ENCODE results near the gene STK4. TPM values are rescaled to one million over a fixed set of nuclear protein-coding genes. Genes with fewer than 3 reads are reported as not detected.

STK4 gene
- total RNA-seq, 2 donors from 2014 or later, result 28.9 to 29.9 TPM

DNA sequence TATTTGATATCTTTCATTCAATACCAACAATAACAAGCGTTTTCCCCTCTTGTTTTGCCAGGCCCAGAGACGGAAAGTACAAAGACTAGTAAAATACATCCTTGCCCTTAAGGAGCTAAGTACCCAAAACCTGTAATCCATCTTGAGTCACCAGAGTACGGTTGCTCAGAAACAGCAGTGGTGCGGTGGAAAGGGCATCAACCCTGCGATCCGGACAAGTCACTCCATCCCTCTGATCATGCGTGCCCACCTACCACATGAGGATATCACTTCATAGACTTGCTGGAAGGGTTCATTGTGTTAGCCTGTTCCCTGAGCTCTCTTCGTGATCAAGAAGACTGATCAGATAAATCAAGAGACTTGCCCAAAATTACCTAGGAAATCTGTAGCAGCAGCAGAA lies 8.0 kb upstream of the STK4 start:
- Histone ChIP-seq H3K27ac (no peak overlapping the region), H3K9me3 (no peaks in the 10 kb centered on the region), H3K27me3 (no peaks in the 10 kb centered on the region), H3K36me3 (no peaks in the 10 kb centered on the region), H3K4me1 (no peaks in the 10 kb centered on the region), H3K9ac (ENCODE audit: low read depth in 2 of 2, low read length in 2 of 2) (no peak overlapping the region), H3K4me3 (no peak overlapping the region)
- intact Hi-C loops (cut with DNase I), result loop anchor here (10.0 kb wide), 1 partner anchor 63 kb away; no protein-coding TSS in a partner anchor
- no peak for DNase-seq
- TF ChIP-seq, protein P1, sequence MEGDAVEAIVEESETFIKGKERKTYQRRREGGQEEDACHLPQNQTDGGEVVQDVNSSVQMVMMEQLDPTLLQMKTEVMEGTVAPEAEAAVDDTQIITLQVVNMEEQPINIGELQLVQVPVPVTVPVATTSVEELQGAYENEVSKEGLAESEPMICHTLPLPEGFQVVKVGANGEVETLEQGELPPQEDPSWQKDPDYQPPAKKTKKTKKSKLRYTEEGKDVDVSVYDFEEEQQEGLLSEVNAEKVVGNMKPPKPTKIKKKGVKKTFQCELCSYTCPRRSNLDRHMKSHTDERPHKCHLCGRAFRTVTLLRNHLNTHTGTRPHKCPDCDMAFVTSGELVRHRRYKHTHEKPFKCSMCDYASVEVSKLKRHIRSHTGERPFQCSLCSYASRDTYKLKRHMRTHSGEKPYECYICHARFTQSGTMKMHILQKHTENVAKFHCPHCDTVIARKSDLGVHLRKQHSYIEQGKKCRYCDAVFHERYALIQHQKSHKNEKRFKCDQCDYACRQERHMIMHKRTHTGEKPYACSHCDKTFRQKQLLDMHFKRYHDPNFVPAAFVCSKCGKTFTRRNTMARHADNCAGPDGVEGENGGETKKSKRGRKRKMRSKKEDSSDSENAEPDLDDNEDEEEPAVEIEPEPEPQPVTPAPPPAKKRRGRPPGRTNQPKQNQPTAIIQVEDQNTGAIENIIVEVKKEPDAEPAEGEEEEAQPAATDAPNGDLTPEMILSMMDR (IDR thresholded peaks at IDR 0.05), result no peak

DNA sequence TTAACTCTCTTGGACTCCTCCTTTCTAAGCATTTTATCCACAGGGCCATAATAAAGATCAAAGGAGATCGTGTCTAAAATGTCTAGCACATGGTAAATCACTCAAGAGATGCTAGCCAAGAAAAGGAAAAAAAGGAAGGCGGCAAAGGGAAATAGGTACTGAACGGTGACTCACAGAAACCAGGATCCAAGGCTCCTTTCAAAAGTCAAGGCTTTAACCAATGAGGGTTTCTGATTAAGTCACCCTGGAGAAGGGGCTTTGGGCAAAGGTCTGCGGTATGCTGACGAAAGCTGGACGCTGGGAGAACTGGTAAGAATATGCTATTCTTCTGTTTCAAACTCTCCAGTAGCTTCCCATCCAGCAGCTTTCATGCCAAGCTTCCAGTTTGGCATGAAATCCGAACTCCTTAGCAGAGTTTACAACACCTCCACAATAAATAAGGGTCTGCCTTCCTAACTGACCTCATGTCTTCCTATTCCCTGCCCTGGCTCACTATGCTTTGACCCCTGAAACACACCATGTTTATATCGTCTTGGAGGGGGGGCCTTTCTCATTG lies 7.2 kb upstream of the STK4 start:
- intact Hi-C loops (cut with DNase I), result loop anchor here (10.0 kb wide), 1 partner anchor 64 kb away; no protein-coding TSS in a partner anchor
- Histone ChIP-seq H3K9ac (ENCODE audit: low read depth in 2 of 2, low read length in 2 of 2) (peak overlapping the region in 1 of 2 donors; percentile 67), H3K4me1 (no peaks in the 10 kb centered on the region), H3K4me3 (peak overlapping the region; percentile 90), H3K36me3 (no peaks in the 10 kb centered on the region), H3K27me3 (no peaks in the 10 kb centered on the region), H3K9me3 (no peaks in the 10 kb centered on the region), H3K27ac (peak overlapping the region; percentile 75)
- TF ChIP-seq, protein P1 (IDR thresholded peaks at IDR 0.05), result no peak
- DNase-seq, result no peak

DNA sequence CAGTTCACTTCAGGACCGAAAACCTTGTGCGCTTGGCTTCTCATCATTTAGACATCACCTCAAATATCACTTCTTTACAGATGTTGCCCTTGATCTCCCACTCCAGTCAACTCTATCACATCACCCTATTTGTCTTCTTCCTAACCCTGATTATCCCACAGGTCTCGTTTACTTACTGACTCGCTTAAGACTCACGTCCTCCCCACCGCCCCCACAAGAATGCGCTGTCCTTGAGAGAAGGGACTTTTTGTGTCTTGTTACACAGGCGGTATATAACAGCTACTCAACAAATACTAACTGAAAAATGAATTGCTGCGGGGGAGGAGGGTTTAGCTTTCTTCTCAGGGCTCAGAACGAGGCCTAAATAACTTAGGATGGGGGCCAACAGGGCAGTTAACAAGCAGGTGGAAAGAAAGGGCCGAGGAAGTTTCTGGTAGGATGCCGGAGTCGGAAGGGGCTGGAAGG lies 6.6 kb upstream of the STK4 start:
- Histone ChIP-seq H3K4me3 (peak overlapping the region; percentile 90), H3K27ac (peak overlapping the region; percentile 75), H3K27me3 (no peaks in the 10 kb centered on the region), H3K4me1 (no peaks in the 10 kb centered on the region), H3K9me3 (no peaks in the 10 kb centered on the region), H3K9ac (ENCODE audit: low read depth in 2 of 2, low read length in 2 of 2) (peak overlapping the region; percentile 67 to 80), H3K36me3 (no peaks in the 10 kb centered on the region)
- TF ChIP-seq, protein P1 (IDR thresholded peaks at IDR 0.05), result no peak
- no peak for DNase-seq
- intact Hi-C loops (cut with DNase I), result loop anchor here (10.0 kb wide), 1 partner anchor 65 kb away; no protein-coding TSS in a partner anchor

DNA sequence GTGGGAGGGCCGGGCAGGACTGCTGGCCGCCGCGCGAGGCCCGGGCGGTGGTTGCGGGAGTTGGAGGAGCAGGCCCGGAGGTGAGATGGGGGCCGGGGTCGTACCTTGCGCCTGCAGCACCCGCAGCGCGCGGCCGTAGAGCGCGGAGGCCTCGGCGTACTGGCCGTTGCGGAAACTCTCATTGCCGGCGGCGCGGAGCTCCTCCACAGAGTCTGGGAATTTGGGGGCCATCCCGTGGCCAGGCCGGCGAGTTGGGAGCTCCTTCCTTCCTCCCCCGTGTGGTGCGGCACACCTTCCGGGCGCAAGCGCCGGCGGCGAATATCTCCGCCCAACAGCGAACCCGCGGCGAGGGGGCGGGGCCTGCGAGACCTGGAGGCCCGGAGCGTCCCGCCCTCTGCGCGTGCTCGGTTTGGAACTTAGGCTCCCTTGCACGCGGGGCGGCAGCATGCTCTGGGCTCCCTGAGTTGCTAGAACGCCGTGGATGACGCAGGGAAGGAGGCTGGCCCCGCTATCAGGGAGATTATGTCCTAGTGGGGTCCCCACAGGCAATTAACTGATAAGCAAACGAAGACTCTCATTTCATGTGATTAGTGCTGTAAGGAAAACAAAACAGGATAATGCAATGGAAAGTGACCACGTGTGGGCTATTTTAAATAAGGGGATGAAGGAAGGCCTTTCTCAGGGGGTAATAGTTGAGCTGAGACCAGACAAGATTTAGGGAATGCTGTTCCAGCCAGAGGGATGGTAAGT lies 6.0 kb upstream of the STK4 start, which contains the start of gene TOMM34:
Gene TOMM34, minus strand, starts transcription at position 295 of the 750 bp plus-strand sequence. Its CDS starts 64 bp downstream, at position 231.
- no peaks in the 10 kb centered on the region for H3K4me1 ChIP-seq
- no peaks in the 10 kb centered on the region for H3K36me3 ChIP-seq
- H3K4me3 ChIP-seq, result peak within 1 kb of the TSS; percentile 90
- peak; percentile 98 for DNase-seq
- H3K27me3 ChIP-seq, result no peaks in the 10 kb centered on the region
- H3K9me3 ChIP-seq, result no peaks in the 10 kb centered on the region
- peak within 1 kb of the TSS; percentile 67 to 80 for H3K9ac ChIP-seq (ENCODE audit: low read depth in 2 of 2, low read length in 2 of 2)
- intact Hi-C loops (cut with DNase I), result no loop called here
- peak within 1 kb of the TSS; percentile 75 for H3K27ac ChIP-seq
- TF ChIP-seq, protein P1 (IDR thresholded peaks at IDR 0.05), result no peak

DNA sequence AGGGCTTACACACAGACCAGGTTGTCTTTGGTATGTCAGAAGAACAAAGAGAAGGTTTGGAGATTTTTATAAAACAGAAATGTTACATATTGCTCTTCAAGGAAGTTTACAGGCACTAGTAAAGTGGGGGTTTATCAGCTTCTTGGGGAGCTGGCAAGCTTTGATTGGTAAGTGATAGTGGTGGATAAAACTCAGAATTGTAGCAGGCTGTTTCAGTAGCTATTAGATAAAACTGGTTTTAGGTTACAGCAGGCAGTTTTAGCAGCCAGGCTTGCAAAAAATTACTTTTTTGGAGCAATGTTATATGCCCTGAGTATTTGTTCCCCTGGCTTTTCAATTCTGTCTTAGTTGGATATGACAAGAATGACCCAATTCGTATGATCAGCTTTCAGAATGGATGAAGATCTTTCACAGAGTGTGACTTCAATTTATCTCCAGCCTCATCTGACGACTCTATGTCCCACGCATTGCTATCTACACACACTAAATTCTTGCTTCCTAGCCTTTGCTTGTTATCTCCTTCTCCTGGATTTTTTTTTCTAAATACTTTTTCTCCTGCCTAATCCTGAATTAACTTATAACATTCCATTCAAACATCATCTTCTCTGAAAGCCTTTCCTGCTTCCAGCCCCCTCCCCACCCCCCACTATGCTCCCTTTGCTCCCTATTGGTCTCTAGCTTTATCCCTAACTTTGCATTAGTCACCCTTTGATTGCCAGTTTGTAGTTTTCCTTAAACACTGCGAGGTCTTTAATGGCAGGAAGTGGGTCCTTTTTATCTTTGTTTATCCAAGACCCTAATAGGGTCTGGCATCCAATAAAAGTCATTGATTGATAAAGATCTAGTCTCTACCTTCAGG lies 5.1 kb upstream of the STK4 start:
- Histone ChIP-seq H3K4me1 (peaks cover 5% of the 10 kb centered on the region), H3K27ac (no peak overlapping the region), H3K4me3 (no peak overlapping the region), H3K27me3 (no peaks in the 10 kb centered on the region), H3K36me3 (no peaks in the 10 kb centered on the region), H3K9ac (ENCODE audit: low read depth in 2 of 2, low read length in 2 of 2) (no peak overlapping the region), H3K9me3 (no peaks in the 10 kb centered on the region)
- TF ChIP-seq, protein P1 (IDR thresholded peaks at IDR 0.05), result no peak
- no peak for DNase-seq
- intact Hi-C loops (cut with DNase I), result no loop called here

Measured in colonic mucosa (tissue), 4 donors.